ENCODE measurements around the gene GGTA1.

- TF ChIP-seq, protein P1, sequence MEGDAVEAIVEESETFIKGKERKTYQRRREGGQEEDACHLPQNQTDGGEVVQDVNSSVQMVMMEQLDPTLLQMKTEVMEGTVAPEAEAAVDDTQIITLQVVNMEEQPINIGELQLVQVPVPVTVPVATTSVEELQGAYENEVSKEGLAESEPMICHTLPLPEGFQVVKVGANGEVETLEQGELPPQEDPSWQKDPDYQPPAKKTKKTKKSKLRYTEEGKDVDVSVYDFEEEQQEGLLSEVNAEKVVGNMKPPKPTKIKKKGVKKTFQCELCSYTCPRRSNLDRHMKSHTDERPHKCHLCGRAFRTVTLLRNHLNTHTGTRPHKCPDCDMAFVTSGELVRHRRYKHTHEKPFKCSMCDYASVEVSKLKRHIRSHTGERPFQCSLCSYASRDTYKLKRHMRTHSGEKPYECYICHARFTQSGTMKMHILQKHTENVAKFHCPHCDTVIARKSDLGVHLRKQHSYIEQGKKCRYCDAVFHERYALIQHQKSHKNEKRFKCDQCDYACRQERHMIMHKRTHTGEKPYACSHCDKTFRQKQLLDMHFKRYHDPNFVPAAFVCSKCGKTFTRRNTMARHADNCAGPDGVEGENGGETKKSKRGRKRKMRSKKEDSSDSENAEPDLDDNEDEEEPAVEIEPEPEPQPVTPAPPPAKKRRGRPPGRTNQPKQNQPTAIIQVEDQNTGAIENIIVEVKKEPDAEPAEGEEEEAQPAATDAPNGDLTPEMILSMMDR (conservative IDR thresholded peaks at IDR 0.05; ENCODE audit: low read depth in 2 of 2) = no peak
- TF ChIP-seq, protein P2, sequence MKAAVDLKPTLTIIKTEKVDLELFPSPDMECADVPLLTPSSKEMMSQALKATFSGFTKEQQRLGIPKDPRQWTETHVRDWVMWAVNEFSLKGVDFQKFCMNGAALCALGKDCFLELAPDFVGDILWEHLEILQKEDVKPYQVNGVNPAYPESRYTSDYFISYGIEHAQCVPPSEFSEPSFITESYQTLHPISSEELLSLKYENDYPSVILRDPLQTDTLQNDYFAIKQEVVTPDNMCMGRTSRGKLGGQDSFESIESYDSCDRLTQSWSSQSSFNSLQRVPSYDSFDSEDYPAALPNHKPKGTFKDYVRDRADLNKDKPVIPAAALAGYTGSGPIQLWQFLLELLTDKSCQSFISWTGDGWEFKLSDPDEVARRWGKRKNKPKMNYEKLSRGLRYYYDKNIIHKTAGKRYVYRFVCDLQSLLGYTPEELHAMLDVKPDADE (IDR thresholded peaks at IDR 0.05) = no peak
- TF ChIP-seq NANOG (IDR thresholded peaks at IDR 0.05; ENCODE audit: borderline replicate concordance) (no peak), EZH2phosphoT487 (IDR thresholded peaks at IDR 0.05; ENCODE audit: unreplicated experiment) (no peak), POLR2AphosphoS5 (IDR thresholded peaks at IDR 0.05; ENCODE audit: low read depth) (no peak), EZH2 (IDR thresholded peaks at IDR 0.05; ENCODE audit: low read depth, unreplicated experiment) (no peak), CREB1 (CRISPR knock-in tag; IDR thresholded peaks at IDR 0.05; ENCODE audit: low read depth) (no peak), JUNB (IDR thresholded peaks at IDR 0.05; ENCODE audit: unreplicated experiment) (no peak), STAT1 (IDR thresholded peaks at IDR 0.05; ENCODE audit: unreplicated experiment) (no peak), REST (IDR thresholded peaks at IDR 0.05; ENCODE audit: unreplicated experiment) (no peak)
Observed at GRCh38 chr9:121476156-121476555, 23.5 kb downstream of the GGTA1 start.

All from GM23338 (cell line).